Esophagus squamous epithelium (tissue), 5 donors: ENCODE measurements around the gene MYO19. TPM values are rescaled to one million over a fixed set of nuclear protein-coding genes. Genes with fewer than 3 reads are reported as not detected.
"Not testable (repeated sequence)": the region's sequence is repeated elsewhere in the genome, so short reads cannot be mapped to it uniquely, and the experiment has no call there.

ENCODE experiments used
- DNase-seq: peaks from one replicate; lab custom pipeline; 2025; lab: John Stamatoyannopoulos, UW
- H3K27ac ChIP-seq, 4 donors: fragments of 200-600 bp; sonication (generic); one replicate each; pipeline ENCODE4 v1.5.1; 2016 to 2019; ENCODE audit warnings: mild to moderate bottlenecking in 1 of 4
- H3K27me3 ChIP-seq, 4 donors: fragments of 200-600 bp; sonication (generic); 1 replicate in 3 of 4; 2 replicates in 1 of 4; pipeline versions ENCODE4 v1.5.1 to v1.6.0; 2017 to 2021; ENCODE audit warnings: antibody characterized with exemption in 1 of 4
- H3K36me3 ChIP-seq, 3 donors: fragments of 200-600 bp; sonication (generic); one replicate each; pipeline ENCODE4 v1.5.1; 2016 to 2019
- H3K4me1 ChIP-seq, 3 donors: fragments of 200-600 bp; sonication (generic); one replicate each; pipeline ENCODE4 v1.5.1; 2017 to 2019
- H3K4me3 ChIP-seq, 4 donors: fragments of 200-600 bp; sonication (generic); 1 replicate in 3 of 4; 2 replicates in 1 of 4; pipeline ENCODE4 v1.5.1; 2016 to 2019; ENCODE audit warnings: mild to moderate bottlenecking in 2 of 4, moderate library complexity in 1 of 4
- H3K9me3 ChIP-seq, 3 donors: fragments of 200-600 bp; sonication (generic); one replicate each; pipeline ENCODE4 v1.5.1; 2016 to 2019
- CTCF ChIP-seq, 6 experiments: fragments of 450-650 bp in 4 of 6; fragments of 200-600 bp in 2 of 6; sonication (generic) in 2 of 6; IDR thresholded peaks; one replicate each; pipeline ENCODE4 v1.5.1; 2016 to 2019; ENCODE audit warnings: antibody characterized with exemption in 6 of 6, mild to moderate bottlenecking in 4 of 6, moderate library complexity in 4 of 6
- POLR2A ChIP-seq, 4 donors: fragments of 450-650 bp; IDR thresholded peaks; one replicate each; pipeline ENCODE4 v1.6.1; 2017; ENCODE audit warnings: antibody characterized with exemption in 4 of 4, mild to moderate bottlenecking in 4 of 4, moderate library complexity in 3 of 4
- WGBS, 2 donors: methylation state at CpG; one replicate each; pipeline ENCODE4 v1.1.5; 2018; 5-methylcytosine and 5-hydroxymethylcytosine counted together
- intact Hi-C: fragments of 100-400 bp; cut with DNase I; formaldehyde crosslinking; loops from one replicate; pipeline ENCODE4 v1.15.0; 2022
- total RNA-seq, 4 donors: library from RNA; depleted of rRNA; stranded (reverse); fragments of >200 nt; gene quantifications; one replicate each; pipeline ENCODE4 v1.1.0, GENCODE V29; 2016
- donor health status: DM: yes; HTN: yes; CAD: no.

MYO19 gene
- total RNA-seq, 4 donors from 2014 or later: 46.4 to 124 (median 88.5) TPM

- TF ChIP-seq CTCF (IDR thresholded peaks at IDR 0.05) (no peak), POLR2A (IDR thresholded peaks at IDR 0.05) (no peak)
- intact Hi-C loops: no loop called here
- DNase-seq: no peak
- Histone ChIP-seq H3K36me3 (peaks cover 5 to 96% (median 13%) of the 10 kb centered on the region in 3 donors), H3K4me3 (no peak overlapping the region), H3K27ac (no peak overlapping the region), H3K27me3 (no peaks in the 10 kb centered on the region), H3K4me1 (no peaks in the 10 kb centered on the region), H3K9me3 (no peaks in the 10 kb centered on the region)
- 94 to 100% methylated on average over 4 of the region's 6 CpGs for WGBS, 2 donors
Measured at GRCh38 chr17:36511216-36511615, 23.5 kb downstream of the MYO19 start.

GRCh38 chr17:36510636-36511035, 24.0 kb downstream of the MYO19 start:
- Histone ChIP-seq H3K27me3 (no peaks in the 10 kb centered on the region), H3K27ac (no peak overlapping the region), H3K9me3 (no peaks in the 10 kb centered on the region), H3K36me3 (peaks cover 8 to 96% (median 13%) of the 10 kb centered on the region in 3 donors), H3K4me3 (no peak overlapping the region), H3K4me1 (no peaks in the 10 kb centered on the region)
- TF ChIP-seq CTCF (IDR thresholded peaks at IDR 0.05): no peak
- no peak for TF ChIP-seq POLR2A (IDR thresholded peaks at IDR 0.05)
- DNase-seq: no peak
- intact Hi-C loops: no loop called here
- 53% methylated on average over 3 of the region's 14 CpGs; no CpG with 5 or more reads in 1 of the 2 donors for WGBS, 2 donors

GRCh38 chr17:36509272-36509985, 25.2 kb downstream of the MYO19 start:
- Histone ChIP-seq H3K4me1 (no peaks in the 10 kb centered on the region), H3K27ac (no peak overlapping the region), H3K27me3 (no peaks in the 10 kb centered on the region), H3K4me3 (no peak overlapping the region), H3K36me3 (peaks cover 15 to 96% (median 20%) of the 10 kb centered on the region in 3 donors), H3K9me3 (no peaks in the 10 kb centered on the region)
- 91 to 96% methylated on average over 5 to 6 of the region's 9 CpGs for WGBS, 2 donors
- no peak for DNase-seq
- TF ChIP-seq POLR2A (IDR thresholded peaks at IDR 0.05): no peak
- TF ChIP-seq CTCF (IDR thresholded peaks at IDR 0.05): no peak
- intact Hi-C loops: no loop called here

- intact Hi-C loops, H3K4me1 ChIP-seq, H3K27ac ChIP-seq, H3K27me3 ChIP-seq, H3K9me3 ChIP-seq, H3K4me3 ChIP-seq, DNase-seq: not testable (repeated sequence)
- peaks cover 17 to 96% (median 22%) of the 10 kb centered on the region in 3 donors for H3K36me3 ChIP-seq
- 80 to 94% methylated on average over 1 to 2 of the region's 2 CpGs for WGBS, 2 donors
Measured at GRCh38 chr17:36508439-36508838, 26.2 kb downstream of the MYO19 start.

GRCh38 chr17:36507266-36507665, 27.4 kb downstream of the MYO19 start:
- H3K4me1 ChIP-seq: no peaks in the 10 kb centered on the region
- no peak for TF ChIP-seq POLR2A (IDR thresholded peaks at IDR 0.05)
- TF ChIP-seq CTCF (IDR thresholded peaks at IDR 0.05): no peak
- H3K27ac ChIP-seq: no peak overlapping the region
- no peak for DNase-seq
- no peaks in the 10 kb centered on the region for H3K9me3 ChIP-seq
- H3K27me3 ChIP-seq: no peaks in the 10 kb centered on the region
- peaks cover 9 to 96% (median 26%) of the 10 kb centered on the region in 3 donors for H3K36me3 ChIP-seq
- no peak overlapping the region for H3K4me3 ChIP-seq
- intact Hi-C loops: no loop called here
- 92 to 95% methylated on average over 6 of the region's 6 CpGs for WGBS, 2 donors
